ENCODE data around the gene GTF2A1. TPM values are rescaled to one million over a fixed set of nuclear protein-coding genes. Genes with fewer than 3 reads are reported as not detected.

GTF2A1 gene
- total RNA-seq, 1 donor from 2014 or later, result 40.0 TPM

GRCh38 chr14:81179631-81180030 lies 41.1 kb downstream of the GTF2A1 start:
- intact Hi-C loops (cut with micrococcal nuclease), result no loop called here

GRCh38 chr14:81178063-81178462 lies 42.7 kb downstream of the GTF2A1 start:
- intact Hi-C loops (cut with micrococcal nuclease), result no loop called here

- intact Hi-C loops (cut with micrococcal nuclease), result no loop called here
Measured at GRCh38 chr14:81177225-81177624, 43.5 kb downstream of the GTF2A1 start.

GRCh38 chr14:81176241-81176640 lies 44.5 kb downstream of the GTF2A1 start:
- intact Hi-C loops (cut with micrococcal nuclease), result no loop called here

- intact Hi-C loops (cut with micrococcal nuclease), result loop anchor here (5.0 kb wide), 3 partner anchors 231 to 359 kb away; partner anchors contain the start of genes CEP128 and SEL1L
Measured at GRCh38 chr14:81172881-81173280, 47.9 kb downstream of the GTF2A1 start.

- intact Hi-C loops (cut with micrococcal nuclease), result loop anchor here (5.0 kb wide), 3 partner anchors 230 to 360 kb away; partner anchors contain the start of genes CEP128 and SEL1L
Measured at GRCh38 chr14:81172353-81172752, 48.4 kb downstream of the GTF2A1 start.

- intact Hi-C loops (cut with micrococcal nuclease), result loop anchor here (1.0 to 5.0 kb wide), 8 partner anchors 18 to 361 kb away; partner anchors contain the start of genes CEP128, SEL1L and TSHR
Measured at GRCh38 chr14:81170829-81171195, 49.9 kb downstream of the GTF2A1 start.

- intact Hi-C loops (cut with micrococcal nuclease), result loop anchor here (1.0 to 5.0 kb wide), 8 partner anchors 19 to 362 kb away; partner anchors contain the start of genes CEP128, SEL1L and TSHR
Measured at GRCh38 chr14:81170104-81170828, 50.5 kb downstream of the GTF2A1 start.

- intact Hi-C loops (cut with micrococcal nuclease), result loop anchor here (1.0 to 5.0 kb wide), 8 partner anchors 19 to 363 kb away; partner anchors contain the start of genes CEP128, SEL1L and TSHR
Measured at GRCh38 chr14:81169711-81170103, 51.1 kb downstream of the GTF2A1 start.

GRCh38 chr14:81169267-81169666 lies 51.5 kb downstream of the GTF2A1 start:
- intact Hi-C loops (cut with micrococcal nuclease), result no loop called here

- intact Hi-C loops (cut with micrococcal nuclease), result no loop called here
Measured at GRCh38 chr14:81166121-81166520, 54.6 kb downstream of the GTF2A1 start.

- intact Hi-C loops (cut with micrococcal nuclease), result no loop called here
Measured at GRCh38 chr14:81165188-81165587, 55.6 kb downstream of the GTF2A1 start.

GRCh38 chr14:81164167-81164774 lies 56.5 kb downstream of the GTF2A1 start:
- intact Hi-C loops (cut with micrococcal nuclease), result loop anchor here (1.0 kb wide), 1 partner anchor 168 kb away; no protein-coding TSS in a partner anchor

GRCh38 chr14:81162941-81163340 lies 57.8 kb downstream of the GTF2A1 start:
- intact Hi-C loops (cut with micrococcal nuclease), result no loop called here

GRCh38 chr14:81161749-81162148 lies 59.0 kb downstream of the GTF2A1 start:
- intact Hi-C loops (cut with micrococcal nuclease), result no loop called here

GRCh38 chr14:81161088-81161487 lies 59.7 kb downstream of the GTF2A1 start:
- intact Hi-C loops (cut with micrococcal nuclease), result no loop called here

GRCh38 chr14:81157431-81157830 lies 63.3 kb downstream of the GTF2A1 start:
- intact Hi-C loops (cut with micrococcal nuclease), result no loop called here

- intact Hi-C loops (cut with micrococcal nuclease), result no loop called here
Measured at GRCh38 chr14:81153187-81153586, 67.6 kb downstream of the GTF2A1 start.

- intact Hi-C loops (cut with micrococcal nuclease), result no loop called here
Measured at GRCh38 chr14:81148635-81149034, 72.1 kb downstream of the GTF2A1 start.

- intact Hi-C loops (cut with micrococcal nuclease), result no loop called here
Measured at GRCh38 chr14:81147140-81147897, 73.4 kb downstream of the GTF2A1 start.

- intact Hi-C loops (cut with micrococcal nuclease), result no loop called here
Measured at GRCh38 chr14:81144824-81145603, 75.7 kb downstream of the GTF2A1 start.

Data from T-helper 2 cell treated with Interferon-gamma antibody and Interleukin-4, amounts not matched to agents 100 ng/mL and 5 ng/mL, for 36 hours (primary cell).